Endothelial cell of umbilical vein (primary cell): ENCODE measurements around the gene ADGRB2.

Experiments used
- EZH2 ChIP-seq: IDR thresholded peaks from 2 replicates; pipeline ENCODE4 v1.6.1; 2012; ENCODE audit warnings: borderline replicate concordance, low read depth, mild to moderate bottlenecking, moderate library complexity, low read length, inconsistent platforms; ENCODE audit not compliant: severe bottlenecking
- JUN ChIP-seq: IDR thresholded peaks from 2 replicates; pipeline ENCODE4 v1.6.1; 2011; ENCODE audit warnings: borderline replicate concordance, low read depth; ENCODE audit not compliant: insufficient read length, insufficient read depth
- POLR2A ChIP-seq: IDR thresholded peaks from 2 replicates; pipeline ENCODE4 v1.6.1; 2012; ENCODE audit warnings: low read depth, mild to moderate bottlenecking, control low read depth, low read length
- POLR2AphosphoS5 ChIP-seq: IDR thresholded peaks from 2 replicates; pipeline ENCODE4 v1.6.1; 2012; ENCODE audit warnings: low read depth, mild to moderate bottlenecking, control low read depth, low read length, moderate library complexity; ENCODE audit not compliant: insufficient read depth
- TF ChIP-seq, protein P1 (sequence below), 2 donors: IDR thresholded peaks; 1 replicate in 1 of 2; 2 replicates in 1 of 2; pipeline ENCODE4 v1.5.1; 2011; ENCODE audit warnings: low read length in 2 of 2, mild to moderate bottlenecking in 2 of 2, moderate library complexity in 2 of 2, control low read depth in 1 of 2, inconsistent platforms in 1 of 2, low read depth in 1 of 2; ENCODE audit not compliant: insufficient read depth in 1 of 2; ENCODE audit errors: extremely low read depth in 1 of 2
- TF ChIP-seq, protein P2 (sequence below): IDR thresholded peaks from 2 replicates; pipeline ENCODE4 v1.6.1; 2011; ENCODE audit not compliant: insufficient read depth, insufficient read length

DNA sequence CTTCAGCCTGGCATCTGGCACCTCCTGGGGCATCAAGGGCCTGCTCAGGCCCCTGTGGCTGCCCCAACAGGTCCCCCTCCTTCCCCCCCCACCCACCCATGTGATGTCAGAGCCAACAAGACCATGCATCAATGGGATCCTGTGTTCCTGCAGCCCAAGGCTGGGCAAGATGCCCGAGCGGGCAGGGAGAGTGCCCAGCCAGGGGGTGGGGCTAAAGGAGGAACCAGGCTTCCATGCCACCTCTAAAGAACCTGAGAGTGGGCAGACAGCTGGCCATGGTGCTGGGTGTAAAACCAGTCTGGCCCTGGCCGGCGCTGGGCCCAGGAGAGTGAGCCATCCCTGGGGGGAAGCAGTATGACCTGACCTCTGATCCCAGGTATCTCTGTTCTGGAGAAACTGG is 67.9 kb downstream of the ADGRB2 start:
- TF ChIP-seq POLR2A, result no peak
- TF ChIP-seq, protein P1, sequence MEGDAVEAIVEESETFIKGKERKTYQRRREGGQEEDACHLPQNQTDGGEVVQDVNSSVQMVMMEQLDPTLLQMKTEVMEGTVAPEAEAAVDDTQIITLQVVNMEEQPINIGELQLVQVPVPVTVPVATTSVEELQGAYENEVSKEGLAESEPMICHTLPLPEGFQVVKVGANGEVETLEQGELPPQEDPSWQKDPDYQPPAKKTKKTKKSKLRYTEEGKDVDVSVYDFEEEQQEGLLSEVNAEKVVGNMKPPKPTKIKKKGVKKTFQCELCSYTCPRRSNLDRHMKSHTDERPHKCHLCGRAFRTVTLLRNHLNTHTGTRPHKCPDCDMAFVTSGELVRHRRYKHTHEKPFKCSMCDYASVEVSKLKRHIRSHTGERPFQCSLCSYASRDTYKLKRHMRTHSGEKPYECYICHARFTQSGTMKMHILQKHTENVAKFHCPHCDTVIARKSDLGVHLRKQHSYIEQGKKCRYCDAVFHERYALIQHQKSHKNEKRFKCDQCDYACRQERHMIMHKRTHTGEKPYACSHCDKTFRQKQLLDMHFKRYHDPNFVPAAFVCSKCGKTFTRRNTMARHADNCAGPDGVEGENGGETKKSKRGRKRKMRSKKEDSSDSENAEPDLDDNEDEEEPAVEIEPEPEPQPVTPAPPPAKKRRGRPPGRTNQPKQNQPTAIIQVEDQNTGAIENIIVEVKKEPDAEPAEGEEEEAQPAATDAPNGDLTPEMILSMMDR (IDR thresholded peaks at IDR 0.05; ENCODE audit: extremely low read depth in 1 of 2, insufficient read depth in 1 of 2, low read depth in 1 of 2, low read length in 2 of 2), result no peak
- TF ChIP-seq JUN, result no peak
- TF ChIP-seq, protein P2, sequence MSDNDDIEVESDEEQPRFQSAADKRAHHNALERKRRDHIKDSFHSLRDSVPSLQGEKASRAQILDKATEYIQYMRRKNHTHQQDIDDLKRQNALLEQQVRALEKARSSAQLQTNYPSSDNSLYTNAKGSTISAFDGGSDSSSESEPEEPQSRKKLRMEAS, result no peak
- TF ChIP-seq POLR2AphosphoS5, result no peak
- no peak for TF ChIP-seq EZH2
